Measurements from ENCODE around the gene SESN1. TPM values are rescaled to one million over a fixed set of nuclear protein-coding genes. Genes with fewer than 3 reads are reported as not detected.
A peak's percentile ranks its signal among the peaks of the same experiment; 100 is the strongest.
"Not testable (repeated sequence)": the region's sequence is repeated elsewhere in the genome, so short reads cannot be mapped to it uniquely, and the experiment has no call there.

Gene SESN1
- 10 to 100 TPM; 23.1 to 24.5 TPM for total RNA-seq

DNA sequence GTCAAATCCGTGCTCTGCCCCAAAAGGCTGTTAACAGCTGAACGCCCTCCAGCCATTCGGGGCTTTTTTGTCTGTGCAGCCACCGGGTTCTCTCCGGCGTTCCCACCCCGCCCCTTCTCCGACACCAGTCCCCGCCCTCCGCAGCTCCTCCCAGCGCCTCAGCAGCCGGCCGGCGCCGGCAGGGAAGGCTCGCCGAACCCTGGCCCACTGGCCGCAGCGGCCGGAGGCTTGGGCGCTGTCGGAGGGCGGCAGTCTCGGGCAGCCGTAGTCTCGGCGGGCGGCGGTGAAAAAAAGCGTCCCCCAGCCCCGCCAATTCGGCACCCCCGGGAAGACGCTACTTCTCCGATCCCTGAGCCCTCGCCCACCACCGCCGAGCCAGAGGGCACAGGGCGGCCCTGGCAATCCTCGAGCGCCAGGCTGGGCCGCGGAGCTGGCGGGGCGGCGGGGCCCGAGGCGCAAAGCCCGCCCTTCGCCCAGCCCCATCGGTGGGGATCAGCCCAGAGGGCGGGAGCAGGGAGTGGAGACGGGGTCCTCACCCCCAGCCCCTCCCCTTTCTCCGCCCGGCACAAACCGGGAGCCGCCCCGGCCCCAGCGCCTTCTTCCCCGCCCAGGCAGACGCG is at the start of gene SESN1:
Gene SESN1 (minus strand): TSS at position 431 of the 620 bp plus-strand sequence. CDS start 773 bp downstream, outside the sequence.
- POLR2A ChIA-PET, result interaction anchor here (0.6 to 2.9 kb wide), 20 partner anchors 11 to 649 kb away, joined by 3 to 23 read pairs (median 4); partner anchors contain the start of genes ARMC2 and CD164
- no peaks in the 10 kb centered on the region for H3K27me3 Mint-ChIP-seq (ENCODE audit: low read depth)
- H3K36me3 Mint-ChIP-seq (ENCODE audit: low read depth), result peaks cover 17% of the 10 kb centered on the region
- peak within 1 kb of the TSS; percentile 86 for H3K4me3 Mint-ChIP-seq
- DNase-seq (peak; percentile 92), ATAC-seq (peak; percentile 83)
- H3K9me3 Mint-ChIP-seq (ENCODE audit: insufficient read depth), result no peaks in the 10 kb centered on the region
- peaks cover 50% of the 10 kb centered on the region for H3K4me1 Mint-ChIP-seq (ENCODE audit: low read depth)
- CTCF ChIA-PET, result interaction anchor here (0.8 to 4.4 kb wide), 9 partner anchors 10 to 946 kb away, joined by 3 to 30 read pairs (median 3); partner anchors contain the start of gene CD164
- peak within 1 kb of the TSS; percentile 99 for H3K27ac Mint-ChIP-seq

DNA sequence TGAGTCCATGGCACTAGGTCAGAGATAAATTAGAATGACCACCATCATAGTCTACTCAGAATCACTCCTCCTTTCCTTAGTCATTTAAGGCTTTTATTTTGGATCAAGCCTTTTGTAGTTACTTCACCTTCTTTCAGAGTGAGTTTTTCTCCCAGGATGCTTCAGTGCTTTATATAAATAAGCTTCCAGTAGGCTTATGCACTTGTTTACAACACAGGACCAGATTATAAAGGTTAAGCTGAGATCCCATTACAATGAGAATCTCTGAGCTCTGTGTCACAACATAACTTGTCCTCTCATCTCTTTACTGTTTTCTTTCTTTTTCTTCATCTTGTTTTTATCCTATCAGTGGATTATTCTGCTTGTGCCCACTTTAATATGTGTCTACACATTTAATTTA is 48.5 kb upstream of the SESN1 start:
- no peaks in the 10 kb centered on the region for H3K4me1 Mint-ChIP-seq (ENCODE audit: low read depth)
- ChIA-PET POLR2A (no interaction called here), CTCF (no interaction called here)
- no peak for ATAC-seq
- no peak overlapping the region for H3K4me3 Mint-ChIP-seq
- no peak for DNase-seq
- no peak overlapping the region for H3K27ac Mint-ChIP-seq
- H3K36me3 Mint-ChIP-seq (ENCODE audit: low read depth), result peaks cover 19% of the 10 kb centered on the region
- no peaks in the 10 kb centered on the region for H3K9me3 Mint-ChIP-seq (ENCODE audit: insufficient read depth)
- no peaks in the 10 kb centered on the region for H3K27me3 Mint-ChIP-seq (ENCODE audit: low read depth)

DNA sequence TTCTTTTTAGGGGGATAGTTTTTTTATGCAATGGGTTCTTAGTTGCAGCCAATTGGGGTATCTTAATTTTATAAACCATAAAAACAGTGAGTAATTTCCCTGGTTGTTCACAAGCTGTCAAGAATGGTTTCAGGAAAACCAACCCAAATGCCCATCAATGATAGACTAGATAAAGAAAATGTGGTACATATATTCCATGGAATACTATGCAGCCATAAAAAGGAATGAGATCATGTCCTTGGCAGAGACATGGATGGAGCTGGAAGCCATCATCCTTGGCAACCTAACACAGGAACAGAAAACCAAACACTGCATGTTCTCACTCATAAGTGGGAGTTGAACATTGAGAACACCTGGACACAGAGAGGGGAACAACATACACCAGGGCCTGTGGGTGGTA is 47.4 kb upstream of the SESN1 start:
- H3K27ac Mint-ChIP-seq; H3K4me3 Mint-ChIP-seq; H3K4me1 Mint-ChIP-seq (ENCODE audit: low read depth); CTCF ChIA-PET; POLR2A ChIA-PET; H3K27me3 Mint-ChIP-seq (ENCODE audit: low read depth); DNase-seq; ATAC-seq; H3K9me3 Mint-ChIP-seq (ENCODE audit: insufficient read depth): not testable (repeated sequence)
- peaks cover 11% of the 10 kb centered on the region for H3K36me3 Mint-ChIP-seq (ENCODE audit: low read depth)

DNA sequence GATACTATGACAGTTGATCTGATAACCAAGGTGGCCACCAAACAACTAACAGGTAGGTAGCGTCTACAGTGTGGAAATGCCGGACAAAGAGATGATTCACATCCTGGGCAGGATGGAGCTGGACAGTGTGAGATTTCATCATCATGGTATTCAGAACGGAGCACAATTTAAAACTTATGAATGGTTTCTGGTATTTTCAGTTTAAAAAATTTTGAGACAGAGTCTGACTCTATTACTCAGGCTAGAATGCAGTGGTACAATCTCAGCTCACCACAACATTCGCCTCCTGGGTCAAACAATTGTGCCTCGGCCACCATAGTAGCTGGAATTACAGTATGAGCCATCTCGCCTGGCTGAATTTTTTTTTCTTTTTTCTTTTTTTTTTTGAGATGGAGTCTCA is 44.5 kb upstream of the SESN1 start:
- Mint-ChIP-seq H3K27ac (no peak overlapping the region), H3K4me1 (ENCODE audit: low read depth) (peaks cover 3% of the 10 kb centered on the region), H3K9me3 (ENCODE audit: insufficient read depth) (no peaks in the 10 kb centered on the region), H3K27me3 (ENCODE audit: low read depth) (no peaks in the 10 kb centered on the region), H3K36me3 (ENCODE audit: low read depth) (peaks cover 9% of the 10 kb centered on the region), H3K4me3 (no peak overlapping the region)
- no peak for ATAC-seq
- ChIA-PET CTCF (no interaction called here), POLR2A (no interaction called here)
- DNase-seq, result no peak

DNA sequence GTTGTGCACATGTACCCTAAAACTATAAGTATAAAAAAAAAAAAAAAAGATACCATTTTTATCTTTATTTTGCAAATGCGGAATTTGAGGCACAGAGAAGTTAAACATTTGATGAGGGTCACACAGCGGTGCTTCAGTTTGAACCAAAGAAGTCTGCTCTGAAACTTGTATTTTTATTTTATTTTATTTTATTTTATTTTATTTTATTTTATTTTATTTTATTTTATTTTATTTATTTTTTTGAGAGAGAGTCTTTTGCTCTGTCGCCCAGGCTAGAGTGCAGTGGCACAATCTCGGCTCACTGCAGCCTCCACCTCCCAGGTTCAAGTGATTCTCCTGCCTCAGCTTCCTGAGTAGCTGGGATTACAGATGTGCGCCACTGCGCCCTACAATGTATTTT is 41.9 kb upstream of the SESN1 start:
- H3K27ac Mint-ChIP-seq; ATAC-seq; DNase-seq; POLR2A ChIA-PET; H3K4me3 Mint-ChIP-seq; H3K4me1 Mint-ChIP-seq (ENCODE audit: low read depth); H3K27me3 Mint-ChIP-seq (ENCODE audit: low read depth); H3K9me3 Mint-ChIP-seq (ENCODE audit: insufficient read depth); CTCF ChIA-PET: not testable (repeated sequence)
- peaks cover 15% of the 10 kb centered on the region for H3K36me3 Mint-ChIP-seq (ENCODE audit: low read depth)

DNA sequence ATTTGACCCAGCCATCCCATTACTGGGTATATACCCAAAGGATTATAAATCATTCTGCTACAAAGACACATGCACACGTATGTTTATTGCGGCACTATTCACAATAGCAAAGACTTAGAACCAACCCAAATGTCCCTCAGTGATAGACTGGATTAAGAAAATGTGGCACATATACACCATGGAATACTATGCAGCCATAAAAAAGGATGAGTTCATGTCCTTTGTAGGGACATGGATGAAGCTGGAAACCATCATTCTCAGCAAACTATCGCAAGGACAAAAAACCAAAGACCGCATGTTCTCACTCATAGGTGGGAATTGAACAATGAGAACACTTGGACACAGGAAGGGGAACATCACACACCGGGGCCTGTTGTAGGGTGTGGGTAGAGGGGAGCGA is 41.4 kb upstream of the SESN1 start:
- peaks cover 15% of the 10 kb centered on the region for H3K36me3 Mint-ChIP-seq (ENCODE audit: low read depth)
- CTCF ChIA-PET; H3K27ac Mint-ChIP-seq; H3K4me3 Mint-ChIP-seq; H3K27me3 Mint-ChIP-seq (ENCODE audit: low read depth); H3K9me3 Mint-ChIP-seq (ENCODE audit: insufficient read depth); H3K4me1 Mint-ChIP-seq (ENCODE audit: low read depth); ATAC-seq; DNase-seq; POLR2A ChIA-PET: not testable (repeated sequence)

DNA sequence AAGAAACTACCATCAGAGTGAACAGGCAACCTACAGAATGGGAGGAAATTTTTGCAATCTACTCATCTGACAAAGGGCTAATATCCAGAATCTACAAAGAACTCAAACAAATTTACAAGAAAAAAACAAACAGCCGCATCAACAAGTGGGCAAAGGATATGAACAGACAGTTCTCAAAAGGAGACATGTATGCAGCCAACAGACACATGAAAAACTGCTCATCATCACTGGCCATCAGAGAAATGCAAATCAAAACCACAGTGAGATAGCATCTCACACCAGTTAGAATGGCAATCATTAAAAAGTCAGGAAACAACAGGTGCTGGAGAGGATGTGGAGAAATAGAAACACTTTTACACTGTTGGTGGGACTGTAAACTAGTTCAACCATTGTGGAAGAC is 41.0 kb upstream of the SESN1 start:
- DNase-seq; H3K27me3 Mint-ChIP-seq (ENCODE audit: low read depth); POLR2A ChIA-PET; CTCF ChIA-PET; ATAC-seq; H3K4me1 Mint-ChIP-seq (ENCODE audit: low read depth); H3K9me3 Mint-ChIP-seq (ENCODE audit: insufficient read depth); H3K27ac Mint-ChIP-seq; H3K4me3 Mint-ChIP-seq: not testable (repeated sequence)
- H3K36me3 Mint-ChIP-seq (ENCODE audit: low read depth), result peaks cover 15% of the 10 kb centered on the region

DNA sequence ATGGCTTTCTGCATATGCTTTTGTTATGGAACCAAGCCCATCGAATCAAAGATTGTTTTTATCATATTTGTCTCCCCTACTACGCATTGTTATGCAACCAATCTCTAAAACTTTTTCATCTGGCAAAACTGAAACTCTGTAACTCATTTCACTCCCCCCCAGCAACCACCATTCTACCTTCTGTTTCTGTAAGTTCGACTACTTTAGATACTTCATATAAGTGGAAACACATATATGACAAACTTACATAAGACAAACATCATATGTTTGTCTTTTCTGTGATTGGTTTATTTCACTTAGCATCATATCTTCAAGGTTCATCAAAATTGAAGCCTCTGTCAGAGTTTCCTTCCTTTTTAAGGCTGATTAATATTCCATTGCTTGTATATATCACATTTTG is 35.4 kb upstream of the SESN1 start:
- ChIA-PET POLR2A (no interaction called here), CTCF (no interaction called here)
- no peaks in the 10 kb centered on the region for H3K9me3 Mint-ChIP-seq (ENCODE audit: insufficient read depth)
- ATAC-seq, result no peak
- no peak overlapping the region for H3K4me3 Mint-ChIP-seq
- no peak overlapping the region for H3K27ac Mint-ChIP-seq
- no peak for DNase-seq
- peaks cover 19% of the 10 kb centered on the region for H3K36me3 Mint-ChIP-seq (ENCODE audit: low read depth)
- H3K27me3 Mint-ChIP-seq (ENCODE audit: low read depth), result no peaks in the 10 kb centered on the region
- no peaks in the 10 kb centered on the region for H3K4me1 Mint-ChIP-seq (ENCODE audit: low read depth)

DNA sequence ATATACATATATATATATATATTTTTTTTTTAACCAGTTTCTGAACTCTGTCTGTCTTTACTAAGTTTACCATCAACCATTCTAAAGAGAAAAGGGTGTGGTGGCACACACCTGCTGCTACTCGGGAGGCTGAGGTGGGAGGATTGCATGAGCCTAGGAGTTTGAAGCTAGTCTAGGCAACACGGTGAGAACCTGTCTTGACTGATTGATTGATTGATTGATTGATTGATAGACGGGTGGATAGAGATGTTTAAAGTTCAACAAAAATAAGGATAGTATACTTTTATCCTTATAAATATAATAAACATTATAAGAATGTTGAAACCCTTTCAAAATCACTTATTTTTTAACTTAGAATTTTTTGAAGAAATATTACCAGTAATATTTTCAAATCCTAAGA is 30.9 kb upstream of the SESN1 start:
- H3K4me3 Mint-ChIP-seq, result no peak overlapping the region
- DNase-seq, result no peak
- no peaks in the 10 kb centered on the region for H3K27me3 Mint-ChIP-seq (ENCODE audit: low read depth)
- no peak for ATAC-seq
- no peaks in the 10 kb centered on the region for H3K9me3 Mint-ChIP-seq (ENCODE audit: insufficient read depth)
- H3K27ac Mint-ChIP-seq, result no peak overlapping the region
- H3K4me1 Mint-ChIP-seq (ENCODE audit: low read depth), result peaks cover 6% of the 10 kb centered on the region
- POLR2A ChIA-PET, result no interaction called here
- peaks cover 12% of the 10 kb centered on the region for H3K36me3 Mint-ChIP-seq (ENCODE audit: low read depth)
- CTCF ChIA-PET, result no interaction called here

DNA sequence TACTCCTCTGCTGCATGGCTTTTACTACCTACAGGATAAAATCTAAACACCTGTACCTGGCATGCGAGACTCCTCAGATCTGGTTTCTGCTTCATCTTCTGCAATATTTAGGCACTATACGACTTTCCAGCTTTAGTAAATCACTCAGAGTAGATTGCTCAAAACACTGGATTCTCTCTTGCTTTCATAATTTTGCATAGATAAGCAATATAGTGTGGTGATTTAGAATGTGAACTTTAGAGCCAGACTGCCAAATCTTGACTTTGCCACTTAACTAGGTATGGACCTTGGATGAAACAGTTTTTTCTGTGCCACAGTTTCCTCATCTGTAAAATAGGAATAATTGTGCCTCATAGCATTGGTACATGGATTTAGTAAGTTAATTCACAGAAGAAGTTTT is 29.6 kb upstream of the SESN1 start:
- ChIA-PET CTCF (no interaction called here), POLR2A (no interaction called here)
- Mint-ChIP-seq H3K27ac (no peak overlapping the region), H3K36me3 (ENCODE audit: low read depth) (peaks cover 6% of the 10 kb centered on the region), H3K9me3 (ENCODE audit: insufficient read depth) (no peaks in the 10 kb centered on the region), H3K4me1 (ENCODE audit: low read depth) (peaks cover 12% of the 10 kb centered on the region), H3K27me3 (ENCODE audit: low read depth) (no peaks in the 10 kb centered on the region), H3K4me3 (no peak overlapping the region)
- DNase-seq (no peak), ATAC-seq (no peak)

DNA sequence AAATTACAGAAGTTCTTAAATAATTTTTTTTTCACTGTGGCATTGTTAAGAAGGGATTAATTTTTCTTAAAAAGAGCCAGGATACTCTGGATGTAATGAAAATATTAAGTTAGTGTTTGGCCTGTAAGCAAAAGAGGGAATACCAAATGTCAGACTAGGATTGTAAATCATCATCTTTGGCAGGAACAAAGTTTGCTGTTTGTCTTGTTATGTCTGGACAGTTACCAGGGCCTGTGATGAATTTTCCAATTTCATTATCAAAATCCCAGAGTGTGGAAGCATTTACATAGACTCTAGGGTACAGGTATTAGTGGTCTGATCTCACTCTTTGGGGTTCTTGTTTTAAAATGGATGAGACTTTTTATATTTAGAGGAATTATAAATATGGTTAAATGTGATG is 26.8 kb upstream of the SESN1 start:
- DNase-seq (no peak), ATAC-seq (no peak)
- no peak overlapping the region for H3K4me3 Mint-ChIP-seq
- POLR2A ChIA-PET, result no interaction called here
- peaks cover 12% of the 10 kb centered on the region for H3K4me1 Mint-ChIP-seq (ENCODE audit: low read depth)
- H3K36me3 Mint-ChIP-seq (ENCODE audit: low read depth), result peaks cover 5% of the 10 kb centered on the region
- CTCF ChIA-PET, result no interaction called here
- H3K9me3 Mint-ChIP-seq (ENCODE audit: insufficient read depth), result no peaks in the 10 kb centered on the region
- H3K27me3 Mint-ChIP-seq (ENCODE audit: low read depth), result no peaks in the 10 kb centered on the region
- no peak overlapping the region for H3K27ac Mint-ChIP-seq

DNA sequence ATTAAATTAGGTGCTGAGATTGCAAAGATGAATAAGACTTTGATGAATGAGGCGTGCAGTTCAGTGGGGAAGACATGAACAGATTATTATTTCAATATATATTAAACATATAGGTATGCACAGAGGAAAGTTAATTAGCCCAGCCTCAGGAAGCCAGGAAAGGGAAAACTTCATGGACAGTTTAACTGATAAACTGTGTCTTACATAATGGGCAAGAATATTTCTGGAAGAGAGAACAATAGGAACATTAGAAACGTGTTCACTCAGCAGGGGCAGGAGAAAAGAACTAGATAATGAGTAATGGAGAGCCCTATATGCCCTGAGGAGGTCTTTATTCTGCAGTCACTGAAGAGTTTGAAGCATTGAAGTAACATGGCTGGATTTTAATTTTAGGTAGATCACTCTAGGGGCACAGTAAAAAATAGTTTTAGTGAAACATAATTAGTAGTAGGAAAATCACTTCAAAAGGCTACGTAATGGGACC is 24.3 kb upstream of the SESN1 start:
- Mint-ChIP-seq H3K4me1 (ENCODE audit: low read depth) (peaks cover 12% of the 10 kb centered on the region), H3K36me3 (ENCODE audit: low read depth) (peaks cover 3% of the 10 kb centered on the region), H3K9me3 (ENCODE audit: insufficient read depth) (no peaks in the 10 kb centered on the region), H3K27ac (no peak overlapping the region), H3K4me3 (no peak overlapping the region), H3K27me3 (ENCODE audit: low read depth) (no peaks in the 10 kb centered on the region)
- ATAC-seq (no peak), DNase-seq (no peak)
- POLR2A ChIA-PET, result no interaction called here
- CTCF ChIA-PET, result no interaction called here

DNA sequence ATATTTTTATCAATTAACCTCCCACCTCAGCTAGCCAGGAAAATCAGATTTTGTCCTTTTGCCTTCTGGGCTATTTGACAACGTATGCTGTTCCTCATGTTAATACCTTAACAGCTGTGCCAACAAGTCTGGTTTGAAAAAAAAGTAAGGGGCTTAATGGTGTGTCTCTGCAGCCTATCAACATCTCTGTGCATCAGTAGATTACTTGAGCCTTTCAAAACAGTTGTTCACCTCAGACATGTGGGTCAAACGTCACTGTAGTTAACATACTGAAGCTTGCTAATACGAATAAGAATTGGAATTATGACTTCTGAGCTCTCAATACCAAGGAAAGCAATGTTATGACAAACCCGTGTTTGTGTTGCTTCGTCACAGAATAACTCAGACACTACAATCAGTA is 23.7 kb upstream of the SESN1 start:
- ATAC-seq (no peak), DNase-seq (no peak)
- H3K9me3 Mint-ChIP-seq (ENCODE audit: insufficient read depth), result no peaks in the 10 kb centered on the region
- no peaks in the 10 kb centered on the region for H3K27me3 Mint-ChIP-seq (ENCODE audit: low read depth)
- ChIA-PET POLR2A (no interaction called here), CTCF (no interaction called here)
- H3K27ac Mint-ChIP-seq, result no peak overlapping the region
- H3K4me3 Mint-ChIP-seq, result no peak overlapping the region
- H3K4me1 Mint-ChIP-seq (ENCODE audit: low read depth), result peaks cover 12% of the 10 kb centered on the region
- no peaks in the 10 kb centered on the region for H3K36me3 Mint-ChIP-seq (ENCODE audit: low read depth)
